COLO668 (cell line): ENCODE data around the gene SFMBT2.
"Not testable (repeated sequence)": the region's sequence is repeated elsewhere in the genome, so short reads cannot be mapped to it uniquely, and the experiment has no call there.

ENCODE experiments used
- DNase-seq: peaks from one replicate; lab custom pipeline; 2025; ENCODE audit not compliant: unreplicated experiment; lab: John Stamatoyannopoulos, UW

Gene SFMBT2

DNA sequence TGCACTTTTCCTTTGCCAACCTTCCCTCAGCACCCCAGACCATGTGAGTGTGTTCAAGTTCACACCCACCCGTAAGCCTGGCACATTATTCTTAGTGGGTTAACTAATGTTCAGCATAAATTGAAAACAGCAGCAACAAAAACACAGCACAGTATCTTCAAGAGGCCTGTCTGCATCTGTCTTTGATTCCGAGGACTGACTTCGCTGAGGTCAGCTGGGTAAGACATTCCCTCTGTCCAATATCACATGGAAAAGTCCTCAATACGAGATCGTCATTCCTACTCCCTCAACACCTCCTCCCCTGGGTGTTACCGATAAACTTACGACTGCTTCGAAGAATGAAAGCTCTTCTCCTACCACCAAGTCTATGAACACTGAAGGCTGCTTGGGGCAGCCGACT, 218.8 kb downstream of the SFMBT2 start:
- no peak for DNase-seq

- DNase-seq, result not testable (repeated sequence)
Measured at GRCh38 chr10:7190772-7191171, 220.1 kb downstream of the SFMBT2 start.

- no peak for DNase-seq
Measured at GRCh38 chr10:7189909-7190308, 220.9 kb downstream of the SFMBT2 start.

- no peak for DNase-seq
Measured at GRCh38 chr10:7188456-7189050, 222.3 kb downstream of the SFMBT2 start.

- no peak for DNase-seq
Measured at GRCh38 chr10:7186387-7187018, 224.3 kb downstream of the SFMBT2 start.

GRCh38 chr10:7185367-7185690, 225.5 kb downstream of the SFMBT2 start:
- no peak for DNase-seq

DNA sequence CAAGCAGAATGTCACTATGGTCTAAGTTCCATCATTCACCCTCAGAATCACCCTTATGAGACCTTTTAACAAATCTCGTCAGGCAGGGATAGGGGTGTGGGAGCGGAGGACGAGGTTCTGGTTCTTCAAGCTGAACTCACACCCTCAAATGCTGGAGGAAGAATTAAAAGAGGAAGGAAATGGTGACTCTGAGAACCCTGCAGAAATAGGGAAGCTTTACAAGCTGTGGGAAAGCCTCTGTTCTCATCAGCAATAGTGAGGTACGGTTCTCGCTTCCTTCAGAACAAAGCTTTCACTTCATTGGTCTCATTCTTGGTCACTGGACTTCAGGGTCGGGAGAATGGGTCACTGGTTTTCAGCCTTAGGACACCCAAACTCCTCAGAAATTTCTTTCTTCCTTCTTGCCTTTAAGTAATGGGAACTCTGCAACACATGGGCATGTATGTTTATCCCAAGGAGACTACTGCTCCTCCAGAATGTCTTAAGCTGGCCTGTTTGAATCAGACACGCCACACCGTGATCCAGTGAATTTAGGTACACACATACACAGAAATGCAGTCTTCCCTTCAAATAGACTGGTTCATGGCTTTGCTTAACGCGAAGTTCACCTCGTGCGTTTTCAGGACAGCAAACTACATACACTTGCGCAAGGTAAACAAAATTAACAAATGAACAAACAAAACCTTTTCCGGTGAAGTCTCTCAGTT, 226.0 kb downstream of the SFMBT2 start:
- no peak for DNase-seq

DNA sequence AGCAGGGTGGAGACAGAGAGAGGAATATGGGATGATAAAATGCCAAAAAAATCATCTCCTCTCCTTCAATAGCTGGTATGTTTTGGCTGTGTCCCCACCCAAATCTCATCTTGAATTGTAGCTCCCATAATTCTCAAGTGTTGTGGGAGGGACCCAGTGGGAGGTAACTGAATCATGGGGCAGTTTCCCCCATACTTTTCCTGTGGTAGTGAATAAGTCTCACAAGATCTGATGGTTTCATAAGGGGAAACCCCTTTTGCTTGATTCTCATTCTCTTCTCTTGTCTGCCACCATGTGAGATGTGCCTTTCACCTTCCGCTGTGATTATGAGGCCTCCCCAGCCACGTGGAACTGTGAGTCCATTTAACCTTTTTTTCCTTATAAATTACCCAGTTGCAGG, 226.7 kb downstream of the SFMBT2 start:
- DNase-seq, result not testable (repeated sequence)

GRCh38 chr10:7182327-7182726, 228.5 kb downstream of the SFMBT2 start:
- not testable (repeated sequence) for DNase-seq

GRCh38 chr10:7181420-7181819, 229.4 kb downstream of the SFMBT2 start:
- DNase-seq, result no peak

DNA sequence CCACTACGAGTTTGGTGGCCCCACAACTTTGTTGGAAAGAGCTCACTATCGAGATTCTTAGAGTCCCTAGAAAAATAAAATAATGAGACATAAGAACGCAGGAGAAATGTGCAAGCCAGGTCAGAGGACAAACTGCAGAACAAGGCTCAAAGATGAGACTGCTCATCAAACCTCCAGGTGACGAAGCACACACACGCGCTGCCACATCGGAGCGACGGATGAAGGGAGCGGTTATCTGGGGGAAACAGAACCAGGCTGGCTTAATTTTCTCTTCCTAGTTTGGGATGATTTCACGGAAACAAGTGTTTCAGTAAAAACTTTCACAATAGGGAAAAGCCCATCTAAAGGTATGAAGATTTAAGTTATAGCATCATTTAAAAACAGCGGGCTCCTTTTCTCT, 231.3 kb downstream of the SFMBT2 start:
- DNase-seq, result no peak

DNA sequence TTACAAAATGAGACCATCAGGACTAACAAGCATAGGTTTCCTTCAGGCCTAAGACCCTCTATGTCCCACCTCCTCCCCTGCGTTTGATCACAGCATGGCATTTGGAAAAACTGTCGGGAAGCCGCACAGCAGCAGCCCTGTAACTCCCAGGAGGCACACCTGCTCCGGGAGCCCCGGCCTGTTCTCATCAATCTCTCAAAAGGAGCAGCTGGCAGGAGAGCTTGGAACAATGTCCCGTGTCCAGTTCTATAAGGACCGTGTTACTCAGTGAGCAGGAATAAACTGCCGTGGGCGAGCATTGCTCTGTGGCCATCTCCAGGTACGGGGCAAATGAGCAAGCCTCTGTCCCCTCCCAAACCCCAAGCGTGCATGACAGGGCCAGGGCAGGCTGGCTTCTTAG, 236.9 kb downstream of the SFMBT2 start:
- DNase-seq, result no peak

DNA sequence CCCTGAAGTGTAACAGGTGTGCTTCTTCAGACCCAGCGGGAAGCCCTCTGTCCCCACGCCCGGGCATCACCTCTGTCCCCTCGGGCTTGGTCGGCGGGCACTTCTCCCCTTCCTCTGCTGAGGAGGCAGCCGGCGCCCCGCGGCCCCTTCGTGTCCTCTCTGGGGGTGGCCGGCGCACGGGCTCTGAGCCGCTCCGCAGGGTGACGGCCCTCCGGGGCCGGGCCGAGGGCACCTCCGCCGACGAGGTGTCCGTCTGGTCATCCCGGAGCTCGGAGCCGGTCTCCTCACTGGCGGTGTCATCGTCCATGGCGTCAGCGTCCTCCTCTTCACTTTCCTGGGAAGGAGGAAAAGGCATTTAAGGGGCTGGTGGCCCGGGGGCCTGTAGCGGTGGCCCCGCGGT, 239.0 kb downstream of the SFMBT2 start:
- no peak for DNase-seq

GRCh38 chr10:7170626-7171322, 240.1 kb downstream of the SFMBT2 start:
- DNase-seq, result no peak

GRCh38 chr10:7168414-7168813, 242.4 kb downstream of the SFMBT2 start:
- no peak for DNase-seq

- DNase-seq, result no peak
Measured at GRCh38 chr10:7165500-7166177, 245.2 kb downstream of the SFMBT2 start.

DNA sequence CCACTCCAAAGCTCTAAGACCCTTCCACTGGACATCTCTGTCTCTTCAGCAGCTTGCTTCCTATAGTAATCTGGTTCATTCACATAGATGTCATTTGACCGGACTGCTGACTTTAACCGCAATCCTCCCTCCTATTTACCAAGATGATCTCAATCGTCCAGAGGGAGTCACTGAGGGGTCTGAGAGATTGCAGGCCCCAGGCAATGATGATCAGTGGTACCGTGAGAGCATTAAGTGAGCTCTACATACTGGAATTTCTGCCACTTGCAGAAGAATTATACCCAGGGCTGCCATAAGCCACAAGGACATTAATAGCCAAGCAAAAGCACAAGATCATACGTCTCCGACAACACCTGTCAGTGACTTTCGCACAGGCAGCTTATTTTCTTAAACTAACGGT, 245.9 kb downstream of the SFMBT2 start:
- DNase-seq, result no peak

GRCh38 chr10:7162331-7162730, 248.5 kb downstream of the SFMBT2 start:
- no peak for DNase-seq

DNA sequence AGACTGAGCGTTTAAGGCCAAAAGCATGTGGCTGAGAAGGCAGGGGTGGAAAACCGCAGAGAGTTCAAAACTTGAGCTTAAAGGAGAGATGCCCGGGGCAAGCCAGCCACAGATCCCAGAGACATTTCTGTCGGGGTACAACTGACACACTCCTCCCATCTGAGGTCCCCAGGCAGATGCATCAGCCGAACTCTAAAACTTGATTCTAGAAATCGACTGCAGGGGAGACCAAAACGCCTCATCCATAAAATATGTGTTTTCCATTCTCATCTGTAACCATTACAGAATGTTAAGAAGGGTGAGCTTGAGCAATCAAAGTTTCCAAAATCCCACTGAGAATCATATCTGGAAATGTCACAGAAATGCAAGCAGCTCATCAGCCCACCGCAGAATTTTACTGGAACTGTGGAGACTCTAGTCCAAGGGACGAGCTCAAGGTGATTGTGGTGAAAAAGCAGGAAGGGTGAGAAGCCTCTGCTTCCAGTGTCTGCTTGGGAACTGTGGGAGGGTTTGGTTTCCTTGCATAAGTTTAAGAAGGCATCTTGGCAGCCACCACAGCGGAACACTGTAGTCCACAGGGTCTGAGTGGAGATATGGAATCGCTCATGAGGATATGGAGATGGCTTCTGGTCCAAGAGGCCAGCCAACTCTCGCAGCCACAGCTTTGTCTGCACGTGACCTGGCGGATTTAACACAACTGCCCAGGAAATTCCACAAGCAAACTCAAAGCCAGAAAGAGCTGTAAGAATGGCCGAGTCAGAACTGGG, 249.2 kb downstream of the SFMBT2 start:
- DNase-seq, result no peak

DNA sequence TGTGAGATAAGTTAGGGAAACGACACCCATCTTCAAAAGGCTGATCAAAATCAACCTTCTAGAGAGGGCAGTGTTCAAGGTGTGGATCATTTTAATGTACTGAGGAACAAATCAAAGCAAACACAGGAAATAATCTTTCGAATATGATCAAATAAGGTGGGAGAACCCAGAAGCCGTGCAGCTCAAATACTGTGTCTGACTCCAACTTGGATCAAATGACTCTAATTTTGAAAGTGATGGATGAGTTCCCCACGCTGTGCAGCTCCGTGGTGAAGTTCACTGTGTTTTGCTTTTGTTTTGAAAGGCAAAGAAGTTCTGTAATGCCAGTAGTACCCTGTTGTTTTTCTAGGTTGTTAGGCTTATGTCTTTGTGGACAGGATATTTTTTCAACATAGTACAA, 250.9 kb downstream of the SFMBT2 start:
- DNase-seq, result no peak

DNA sequence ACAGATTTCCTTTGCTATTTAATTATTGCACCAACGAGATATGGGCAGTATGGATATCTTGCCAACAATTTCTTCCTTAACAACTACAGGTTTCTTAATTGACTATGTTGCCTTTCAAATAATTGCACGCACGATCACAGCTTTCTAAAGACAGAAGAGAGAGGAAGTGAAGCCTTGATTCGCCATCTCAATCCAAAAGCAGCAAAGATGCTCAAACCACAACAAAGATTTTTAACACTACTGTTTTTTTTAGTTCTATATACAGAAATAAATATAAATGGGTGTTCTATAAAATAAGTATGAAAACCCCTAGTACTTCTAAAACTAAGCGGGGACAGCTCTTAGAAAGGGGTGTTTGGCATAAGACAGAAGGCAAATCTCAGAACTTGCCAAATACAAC, 251.3 kb downstream of the SFMBT2 start:
- DNase-seq, result no peak
